OCI-LY7 (cell line): ENCODE data around the gene PRKAG2. TPM values are rescaled to one million over a fixed set of nuclear protein-coding genes. Genes with fewer than 3 reads are reported as not detected.

Experiments
- BruUV-seq: library from RNA; stranded (reverse); fragments of 400-500 nt; replicated peaks from 2 replicates; lab custom pipeline; 2021; lab: Mats Ljungman, UMichigan
- CTCF ChIA-PET: fragments of 300-600 bp; sonication (Branson Sonifier 250); formaldehyde crosslinking; loops from one replicate; lab custom pipeline; 2022; ENCODE audit warnings: antibody characterized with exemption; ENCODE audit not compliant: unreplicated experiment; lab: Charles Lee
- POLR2A ChIA-PET: fragments of 300-600 bp; sonication (Branson Sonifier 250); formaldehyde crosslinking; loops from one replicate; lab custom pipeline; 2022; ENCODE audit warnings: antibody characterized with exemption; lab: Charles Lee
- DNase-seq: peaks from one replicate; pipeline ENCODE4 v3.0.0-alpha.2; 2015; ENCODE audit warnings: low spot score
- H2AFZ ChIP-seq: fragments of 200-600 bp; sonication (generic), shearing (Covaris generic); 2 replicates; pipeline ENCODE4 v1.6.1; 2014; ENCODE audit warnings: mild to moderate bottlenecking, antibody characterized with exemption, low read length, moderate library complexity
- H3K27ac ChIP-seq: fragments of 200-600 bp; sonication (generic); 2 replicates; pipeline ENCODE4 v1.5.1; 2014; ENCODE audit warnings: mixed run types, low read depth, mild to moderate bottlenecking, moderate library complexity, low read length, inconsistent platforms; ENCODE audit not compliant: poor library complexity, severe bottlenecking
- H3K36me3 ChIP-seq: fragments of 200-600 bp; sonication (generic); 2 replicates; pipeline ENCODE4 v1.6.1; 2014; ENCODE audit warnings: mild to moderate bottlenecking, antibody characterized with exemption, low read length, moderate library complexity, mixed read lengths; ENCODE audit not compliant: insufficient read depth
- H3K4me1 ChIP-seq: fragments of 200-600 bp; sonication (generic); 2 replicates; pipeline ENCODE4 v1.5.1; 2014; ENCODE audit warnings: mild to moderate bottlenecking, low read length; ENCODE audit not compliant: insufficient read depth, poor library complexity, severe bottlenecking
- H3K4me2 ChIP-seq: fragments of 200-600 bp; sonication (generic); 2 replicates; pipeline ENCODE4 v1.6.1; 2014; ENCODE audit warnings: mild to moderate bottlenecking, low read length
- H3K4me3 ChIP-seq: fragments of 200-600 bp; sonication (generic); 2 replicates; pipeline ENCODE4 v1.5.1; 2014; ENCODE audit warnings: mild to moderate bottlenecking, low read depth, low read length; ENCODE audit not compliant: poor library complexity, severe bottlenecking
- H3K79me2 ChIP-seq: fragments of 200-600 bp; sonication (generic); 2 replicates; pipeline ENCODE4 v1.6.1; 2016; ENCODE audit warnings: low read depth, mild to moderate bottlenecking, low read length, moderate library complexity, mixed read lengths; ENCODE audit not compliant: insufficient read depth
- H3K9me2 ChIP-seq: fragments of 200-600 bp; sonication (generic); 2 replicates; pipeline ENCODE4 v1.6.1; 2016; ENCODE audit warnings: mild to moderate bottlenecking, low read length, mixed read lengths; ENCODE audit not compliant: insufficient read depth
- H3K9me3 ChIP-seq: fragments of 200-600 bp; sonication (generic); 2 replicates; pipeline ENCODE4 v1.6.1; 2014; ENCODE audit warnings: mild to moderate bottlenecking, mixed run types, low read length, mixed read lengths
- H4K20me1 ChIP-seq: fragments of 200-600 bp; sonication (generic); 2 replicates; pipeline ENCODE4 v1.6.1; 2014; ENCODE audit warnings: mild to moderate bottlenecking, antibody characterized with exemption, low read length, moderate library complexity, mixed read lengths; ENCODE audit not compliant: insufficient read depth
- EZH2phosphoT487 ChIP-seq: fragments of 200-600 bp; sonication (generic); IDR thresholded peaks from 2 replicates; pipeline ENCODE4 v1.6.1; 2018; ENCODE audit warnings: low read depth, borderline replicate concordance, mild to moderate bottlenecking, mixed run types, antibody characterized with exemption, low read length, moderate library complexity, mixed read lengths
- intact Hi-C: fragments of 100-400 bp; cut with micrococcal nuclease; formaldehyde crosslinking; loops from one replicate; pipeline ENCODE4 v1.10.0; 2022; ENCODE audit not compliant: unreplicated experiment
- total RNA-seq, 2 experiments: library from RNA; depleted of rRNA in 1 of 2; stranded (reverse); fragments of >200 nt in 1 of 2; shearing (Covaris generic) in 1 of 2; gene quantifications; 2 replicates each; pipeline ENCODE4 v1.2.3, GENCODE V29; 2014 to 2022
- TF ChIP-seq, protein P1 (sequence below): fragments of 200-600 bp; sonication (generic); conservative IDR thresholded peaks from 2 replicates; pipeline ENCODE4 v1.5.1; 2014; ENCODE audit warnings: mild to moderate bottlenecking, antibody characterized with exemption, low read length, moderate library complexity, mixed read lengths

The PRKAG2 gene
- total RNA-seq, 2 experiments from 2014 or later: 1.2 to 5.1 TPM

DNA sequence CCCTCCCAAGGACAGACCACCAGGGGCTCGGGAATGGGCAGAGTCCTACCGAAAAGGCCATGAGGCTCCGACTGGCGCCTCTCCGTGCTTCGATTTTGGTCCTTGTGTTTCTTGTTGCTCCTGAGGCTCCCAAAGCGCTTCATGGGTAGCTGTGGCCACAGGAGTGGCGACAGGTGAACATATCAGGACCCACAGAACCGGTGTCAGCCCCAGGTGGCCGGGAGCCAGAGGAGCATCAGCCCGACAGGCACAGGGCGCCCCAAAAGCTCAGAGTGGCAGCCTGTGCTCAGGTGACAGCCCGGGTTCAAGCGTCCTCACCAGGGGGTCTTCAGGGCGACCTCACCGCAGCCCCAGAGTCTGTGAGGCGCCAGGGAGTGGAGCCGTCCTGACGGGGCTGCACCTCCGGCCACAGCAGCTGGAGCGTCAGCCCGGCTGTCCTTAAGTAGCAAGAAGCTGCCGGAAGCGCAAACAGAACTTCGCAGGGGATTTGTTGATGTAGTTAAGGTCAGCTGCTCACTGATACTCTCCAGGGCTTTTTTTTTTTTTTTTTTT, 141.0 kb downstream of the PRKAG2 start:
- no peak overlapping the region for H3K4me2 ChIP-seq

DNA sequence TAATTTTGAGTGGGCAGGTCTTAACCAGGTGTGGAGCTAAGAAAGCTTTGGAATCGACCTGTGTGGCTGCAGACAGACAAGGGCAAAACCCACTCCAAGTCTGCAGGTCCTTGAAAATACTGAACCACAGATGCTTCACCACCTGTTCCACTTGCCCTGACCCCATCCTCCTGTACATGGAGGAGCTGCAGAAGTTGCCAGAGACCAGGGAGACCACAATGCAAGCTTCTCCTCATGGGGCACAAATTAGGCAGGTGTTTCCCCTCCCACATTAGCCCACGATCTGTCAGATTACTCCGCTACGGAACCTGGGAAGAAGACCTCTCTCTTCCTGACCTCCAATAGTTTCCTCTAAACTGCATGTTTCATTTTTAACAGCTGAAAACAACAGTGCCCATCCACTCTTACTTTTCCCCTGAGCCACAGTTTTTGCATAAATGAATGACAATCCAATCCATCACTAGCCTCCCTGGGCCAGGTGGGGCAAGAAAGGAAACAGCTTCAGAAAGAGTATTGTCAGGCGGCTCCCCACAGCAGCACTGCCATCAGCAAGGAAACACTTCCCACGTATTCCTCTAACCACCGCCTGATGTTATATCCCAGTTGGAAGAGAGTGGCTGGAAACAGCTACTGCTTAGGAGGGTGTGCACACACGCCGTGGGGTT, 141.6 kb downstream of the PRKAG2 start:
- intact Hi-C loops: no loop called here
- Histone ChIP-seq H3K4me3 (no peak overlapping the region), H2AFZ (no peak overlapping the region), H3K79me2 (no peaks in the 10 kb centered on the region), H3K4me1 (no peaks in the 10 kb centered on the region), H3K27ac (no peak overlapping the region), H3K9me2 (no peaks in the 10 kb centered on the region), H4K20me1 (no peaks in the 10 kb centered on the region), H3K9me3 (no peaks in the 10 kb centered on the region), H3K36me3 (no peaks in the 10 kb centered on the region), H3K4me2 (no peak overlapping the region)
- ChIA-PET POLR2A (no interaction called here), CTCF (no interaction called here)
- BruUV-seq: no TSS peak
- DNase-seq: no peak
- TF ChIP-seq, protein P1, sequence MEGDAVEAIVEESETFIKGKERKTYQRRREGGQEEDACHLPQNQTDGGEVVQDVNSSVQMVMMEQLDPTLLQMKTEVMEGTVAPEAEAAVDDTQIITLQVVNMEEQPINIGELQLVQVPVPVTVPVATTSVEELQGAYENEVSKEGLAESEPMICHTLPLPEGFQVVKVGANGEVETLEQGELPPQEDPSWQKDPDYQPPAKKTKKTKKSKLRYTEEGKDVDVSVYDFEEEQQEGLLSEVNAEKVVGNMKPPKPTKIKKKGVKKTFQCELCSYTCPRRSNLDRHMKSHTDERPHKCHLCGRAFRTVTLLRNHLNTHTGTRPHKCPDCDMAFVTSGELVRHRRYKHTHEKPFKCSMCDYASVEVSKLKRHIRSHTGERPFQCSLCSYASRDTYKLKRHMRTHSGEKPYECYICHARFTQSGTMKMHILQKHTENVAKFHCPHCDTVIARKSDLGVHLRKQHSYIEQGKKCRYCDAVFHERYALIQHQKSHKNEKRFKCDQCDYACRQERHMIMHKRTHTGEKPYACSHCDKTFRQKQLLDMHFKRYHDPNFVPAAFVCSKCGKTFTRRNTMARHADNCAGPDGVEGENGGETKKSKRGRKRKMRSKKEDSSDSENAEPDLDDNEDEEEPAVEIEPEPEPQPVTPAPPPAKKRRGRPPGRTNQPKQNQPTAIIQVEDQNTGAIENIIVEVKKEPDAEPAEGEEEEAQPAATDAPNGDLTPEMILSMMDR: no peak
- no peak for TF ChIP-seq EZH2phosphoT487

More for the DNA sequence above, 141.0 kb downstream of the PRKAG2 start:
- Histone ChIP-seq H4K20me1 (no peaks in the 10 kb centered on the region), H3K27ac (no peak overlapping the region), H3K4me3 (no peak overlapping the region), H3K4me1 (no peaks in the 10 kb centered on the region), H2AFZ (no peak overlapping the region), H3K36me3 (no peaks in the 10 kb centered on the region), H3K79me2 (no peaks in the 10 kb centered on the region), H3K9me2 (no peaks in the 10 kb centered on the region), H3K9me3 (no peaks in the 10 kb centered on the region)
- TF ChIP-seq, protein P1: no peak
- no peak for TF ChIP-seq EZH2phosphoT487
- DNase-seq: no peak
- intact Hi-C loops: no loop called here
- BruUV-seq: no TSS peak
- ChIA-PET POLR2A (no interaction called here), CTCF (no interaction called here)

DNA sequence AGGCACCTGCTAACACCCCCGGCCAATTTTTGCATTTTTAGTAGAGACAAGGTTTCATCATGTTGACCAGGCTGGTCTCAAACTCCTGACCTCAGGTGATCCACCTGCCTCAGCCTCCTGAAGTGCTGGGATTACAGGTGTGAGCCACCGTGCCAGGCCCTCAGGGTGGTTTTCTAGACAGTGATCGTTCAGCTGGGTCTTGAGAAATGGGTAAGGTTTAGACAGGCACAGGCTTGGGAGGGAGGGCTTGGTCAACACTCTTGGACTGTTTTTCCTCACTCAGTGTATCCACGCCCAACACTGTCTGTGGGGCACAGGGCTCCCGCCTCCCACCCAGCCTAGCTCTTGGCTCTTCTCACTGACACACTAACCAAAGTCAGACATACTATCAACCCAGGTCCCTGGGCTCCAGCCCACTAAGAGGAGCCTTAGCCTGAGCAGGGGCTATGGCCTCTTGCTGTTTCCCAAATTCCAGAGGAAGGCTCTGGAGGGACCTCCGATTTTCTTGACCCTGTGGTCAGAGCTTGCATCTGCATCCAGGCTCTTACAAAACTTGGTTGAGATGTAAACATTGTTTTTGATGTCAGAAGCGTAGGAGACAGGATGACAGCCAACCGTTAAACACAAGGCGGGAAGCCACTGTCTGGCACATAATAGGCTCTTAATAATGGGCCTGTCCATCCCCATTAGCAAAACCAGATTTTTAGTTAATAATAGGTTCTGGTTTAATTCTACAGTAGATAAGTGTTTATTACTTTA, 143.9 kb downstream of the PRKAG2 start:
- Histone ChIP-seq H3K9me2 (no peaks in the 10 kb centered on the region), H3K4me2 (no peak overlapping the region), H3K79me2 (no peaks in the 10 kb centered on the region), H3K4me3 (no peak overlapping the region), H2AFZ (no peak overlapping the region), H4K20me1 (no peaks in the 10 kb centered on the region), H3K4me1 (no peaks in the 10 kb centered on the region), H3K27ac (no peak overlapping the region), H3K36me3 (no peaks in the 10 kb centered on the region), H3K9me3 (no peaks in the 10 kb centered on the region)
- DNase-seq: no peak
- POLR2A ChIA-PET: no interaction called here
- CTCF ChIA-PET: no interaction called here
- TF ChIP-seq EZH2phosphoT487: no peak
- TF ChIP-seq, protein P1: no peak
- no TSS peak for BruUV-seq
- intact Hi-C loops: no loop called here
